ENCODE results near the gene MAN2B2. TPM values are rescaled to one million over a fixed set of nuclear protein-coding genes. Genes with fewer than 3 reads are reported as not detected.

MAN2B2 gene
- total and polyA plus RNA-seq, 9 of the 15 experiments (the other 6 are each of a cell fraction or from before 2014, with no cell fraction given), result 0.21 to 8.8 (median 3.7) TPM

DNA sequence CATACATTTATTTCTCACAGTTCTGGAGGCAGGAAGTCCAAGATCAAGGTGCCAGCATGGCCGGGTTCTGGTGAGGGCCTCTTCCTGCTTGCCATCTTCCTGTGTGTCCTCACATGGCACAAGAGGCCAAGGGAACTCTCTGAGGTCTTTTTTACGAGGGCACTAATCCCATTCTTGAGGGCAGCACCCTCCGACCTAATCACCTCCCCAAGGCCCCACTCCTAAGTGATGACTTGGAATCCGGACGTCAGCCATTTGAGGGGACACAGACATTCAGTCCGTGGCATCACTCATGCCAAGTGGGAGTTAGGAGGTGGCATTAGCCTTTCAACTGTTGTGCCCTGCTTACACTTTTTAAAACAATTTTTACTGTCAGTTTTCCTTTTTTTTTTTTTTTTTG lies 27.3 kb downstream of the MAN2B2 start:
- Histone ChIP-seq H3K9ac (ENCODE audit: insufficient read depth in 1 of 2, low read depth in 2 of 2, low read length in 2 of 2) (no peak overlapping the region), H3K9me1 (ENCODE audit: control insufficient read depth, insufficient read depth, low read length) (no peaks in the 10 kb centered on the region), H3K4me2 (ENCODE audit: insufficient read depth, low read length) (no peak overlapping the region), H4K20me1 (replicated peaks; ENCODE audit: control insufficient read depth, insufficient read depth, low read length) (no peaks in the 10 kb centered on the region), H3K79me2 (ENCODE audit: control insufficient read depth, insufficient read depth, low read length) (no peaks in the 10 kb centered on the region), H3K27me3 (ENCODE audit: control insufficient read depth in 2 of 2, insufficient read depth in 2 of 2, low read length in 2 of 2) (no peaks in the 10 kb centered on the region), H2AFZ (ENCODE audit: low read depth, low read length) (no peak overlapping the region), H3K4me3 (no peak overlapping the region), H3K9me3 (replicated peaks; ENCODE audit: control insufficient read depth, insufficient read depth, low read depth, low read length) (no peaks in the 10 kb centered on the region), H3K4me1 (replicated peaks in 1 of 2; ENCODE audit: control insufficient read depth in 2 of 2, insufficient read depth in 2 of 2, low read length in 2 of 2) (peaks cover 0 to 4% of the 10 kb centered on the region in 2 experiments; a peak in 1 of 5 replicates), H3K27ac (ENCODE audit: extremely low read depth, low read depth, low read length) (no peak overlapping the region), H3K36me3 (ENCODE audit: control insufficient read depth, insufficient read depth, low read length) (peaks cover 3% of the 10 kb centered on the region; the same call in 2 of the 3 replicates)
- no TSS peak for BruUV-seq (replicated peaks)
- WGBS (ENCODE audit: insufficient coverage, low coverage, missing lambda C conversion rate), result 63% methylated on average over 6 of the region's 6 CpGs
- TF ChIP-seq SIX5 (IDR thresholded peaks at IDR 0.05; ENCODE audit: borderline replicate concordance in 1 of 2, insufficient read depth in 1 of 2, low read depth in 1 of 2, low read length in 2 of 2), result no peak
- TF ChIP-seq GABPA (tag; conservative IDR thresholded peaks at IDR 0.05; ENCODE audit: low read depth), result no peak
- no peak for TF ChIP-seq ZFP30 (CRISPR knock-in tag; IDR thresholded peaks at IDR 0.05; ENCODE audit: borderline replicate concordance)
- TF ChIP-seq ESRRB (CRISPR knock-in tag; IDR thresholded peaks at IDR 0.05; ENCODE audit: borderline replicate concordance), result no peak
- no peak for TF ChIP-seq HDAC8 (tag; IDR thresholded peaks at IDR 0.05)
- TF ChIP-seq THAP7 (CRISPR knock-in tag; IDR thresholded peaks at IDR 0.05), result no peak
- no peak for TF ChIP-seq MAFF (IDR thresholded peaks at IDR 0.05; ENCODE audit: low read length)
- DNase-seq (ENCODE audit: extremely low read depth in 1 of 4, low spot score in 3 of 4), result no peak
- ChIA-PET CTCF (ENCODE audit: low intra/inter-chr PET ratio) (no interaction called here), POLR2A (interaction anchor here (0.6 to 1.6 kb wide), 3 partner anchors 31 to 117 kb away, joined by 3 to 6 read pairs (median 3); no protein-coding TSS in a partner anchor)
- no peak for FAIRE-seq
- intact Hi-C loops (cut with micrococcal nuclease), result no loop called here
- no peak for ATAC-seq
- in situ Hi-C loops (cut with MboI), result no loop called here

All from K562 (cell line).